ENCODE results near the gene LRRD1.
"Not testable (repeated sequence)": the region's sequence is repeated elsewhere in the genome, so short reads cannot be mapped to it uniquely, and the experiment has no call there.

LRRD1 gene

GRCh38 chr7:92141161-92141560 is 37.8 kb downstream of the LRRD1 start:
- DNase-seq (ENCODE audit: low read depth): no peak

- DNase-seq (ENCODE audit: low read depth): no peak
These were observed 41.4 kb downstream of the LRRD1 start for GRCh38 chr7:92137557-92137956.

DNA sequence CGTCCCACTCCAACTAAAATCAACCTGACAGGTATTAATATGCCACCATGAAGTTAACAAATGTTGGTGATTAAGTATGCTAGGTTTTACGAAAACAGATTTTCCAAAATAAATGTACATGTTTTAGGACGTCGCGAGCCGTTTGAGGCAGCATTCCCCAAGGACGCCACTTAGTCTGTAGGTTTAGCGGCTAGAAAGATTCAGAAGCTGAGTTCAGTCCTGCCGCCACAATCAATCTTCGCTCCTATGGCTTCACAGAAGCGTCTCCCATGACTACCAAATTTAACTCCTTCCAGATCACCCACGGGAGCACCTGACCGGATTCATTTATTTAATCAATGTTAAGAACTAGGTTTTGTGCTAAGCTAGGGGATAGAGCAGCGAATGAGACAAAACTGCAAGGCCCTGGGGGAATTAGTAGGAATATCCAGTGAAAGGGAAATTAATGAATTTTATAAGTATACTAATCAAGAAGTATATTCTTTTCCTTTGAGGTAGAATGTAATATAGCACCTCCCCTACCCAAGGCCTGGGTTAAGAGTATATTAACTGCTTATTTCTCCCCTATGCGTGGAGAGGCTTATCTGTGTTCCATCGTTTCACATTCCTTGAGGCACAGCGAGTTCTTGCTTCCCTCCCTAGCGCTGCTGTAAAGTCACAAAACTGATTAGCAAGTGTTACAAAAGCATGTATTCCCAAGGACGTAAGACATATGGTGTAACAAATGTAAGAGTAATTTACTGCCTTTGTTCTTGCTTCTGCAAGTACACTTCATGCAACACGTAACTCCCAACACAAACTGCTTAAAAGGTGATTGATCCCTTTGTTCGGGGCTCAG is 43.7 kb downstream of the LRRD1 start:
- no peak for DNase-seq (ENCODE audit: low read depth)

DNA sequence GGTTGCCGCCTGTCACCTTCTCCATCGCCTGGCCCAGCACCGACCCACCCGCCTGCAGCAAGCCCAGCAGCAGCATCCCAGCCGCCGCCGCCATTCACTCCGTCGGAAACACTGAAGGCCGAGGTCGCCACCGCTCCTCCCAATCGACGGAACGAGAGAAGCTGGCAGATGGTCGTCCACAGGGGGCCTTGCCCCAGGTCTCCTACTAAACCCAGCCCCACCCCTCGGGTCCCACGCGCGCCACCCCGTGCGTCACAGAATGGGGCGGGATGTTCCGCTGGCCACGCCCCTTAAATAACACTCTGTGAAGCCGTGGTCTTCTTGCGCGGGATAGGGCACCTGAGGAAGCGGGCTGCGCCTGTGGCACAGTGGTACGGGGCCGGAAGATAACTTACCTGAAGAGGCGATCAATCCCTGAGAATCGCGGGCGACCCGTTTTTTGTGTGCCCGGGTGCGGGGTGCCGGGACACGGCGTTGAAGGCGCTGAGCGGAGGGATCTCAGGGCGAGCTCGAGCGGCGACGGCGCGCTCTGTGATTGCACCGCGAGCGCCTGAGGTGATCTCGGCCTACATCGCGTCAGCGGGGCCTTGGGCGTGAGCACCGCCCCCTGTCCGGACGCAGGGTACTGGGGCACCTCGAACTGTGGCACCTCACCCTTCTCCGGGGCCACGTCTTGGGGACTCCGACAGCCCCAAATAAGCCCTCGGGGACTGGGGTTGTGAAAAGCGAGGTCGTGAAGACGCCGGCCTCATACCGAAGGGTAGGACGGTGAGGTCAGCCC is 44.5 kb downstream of the LRRD1 start, which contains the start of gene CYP51A1:
TSS of gene CYP51A1 (minus strand) at position 207 of the 781 bp plus-strand sequence. CDS start at position 94, 113 bp downstream.
- peak; percentile 87 for DNase-seq (ENCODE audit: low read depth)

GRCh38 chr7:92133737-92134270 is 45.1 kb downstream of the LRRD1 start:
- DNase-seq (ENCODE audit: low read depth): peak; percentile 43

DNA sequence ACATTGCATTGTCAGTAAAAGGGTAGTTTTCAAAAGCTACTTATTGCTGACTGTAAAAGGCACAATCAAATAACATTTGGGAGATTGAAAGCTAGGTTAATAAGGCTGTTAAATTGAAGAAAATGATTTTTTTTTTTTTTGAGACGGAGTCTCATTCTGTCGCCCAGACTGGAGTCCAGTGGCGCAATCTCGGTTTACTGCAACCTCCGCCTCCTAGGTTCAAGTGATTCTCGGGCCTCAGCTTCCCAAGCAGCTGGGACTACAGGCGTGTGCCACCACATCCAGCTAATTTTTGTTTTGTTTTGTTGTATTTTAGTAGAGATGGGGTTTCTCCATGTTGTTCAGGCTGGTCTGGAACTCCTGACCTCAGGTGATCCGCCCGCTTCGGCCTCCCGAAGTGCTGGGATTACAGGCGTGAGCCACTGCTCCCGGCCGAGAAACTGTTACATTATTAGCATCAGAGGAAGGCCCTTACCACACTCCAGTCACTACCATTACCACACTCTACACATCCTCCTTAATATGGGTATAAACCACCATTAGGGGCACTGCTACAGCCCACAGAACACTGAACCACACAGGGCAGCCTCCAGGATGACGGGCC is 45.7 kb downstream of the LRRD1 start:
- no peak for DNase-seq (ENCODE audit: low read depth)

DNA sequence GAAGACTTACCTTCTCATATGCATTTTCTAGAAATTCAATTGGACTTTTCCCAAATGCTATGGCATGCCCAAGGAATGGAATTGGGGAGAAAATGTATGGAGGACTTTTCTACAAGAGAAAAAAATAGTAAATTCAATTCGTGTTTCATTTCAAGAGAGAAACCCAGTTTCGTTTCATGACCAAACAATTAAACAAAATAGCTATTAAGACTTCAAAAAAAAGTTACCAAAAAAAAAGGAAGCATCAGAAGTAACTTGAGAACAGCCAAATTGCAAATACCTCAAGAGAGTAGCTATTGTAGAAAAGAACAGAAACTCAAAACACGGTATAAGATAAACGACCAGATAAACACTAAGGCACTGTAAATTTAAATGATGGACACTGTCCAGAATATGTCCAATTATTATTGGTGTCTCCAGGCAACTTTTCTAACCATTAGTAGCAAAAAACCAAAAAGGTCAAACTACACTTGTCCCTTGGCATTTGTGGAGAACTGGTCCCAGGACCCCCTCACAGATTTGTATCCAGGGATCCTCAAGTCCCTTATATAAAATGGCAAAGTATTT is 47.1 kb downstream of the LRRD1 start:
- no peak for DNase-seq (ENCODE audit: low read depth)

- no peak for DNase-seq (ENCODE audit: low read depth)
These were observed 47.8 kb downstream of the LRRD1 start for GRCh38 chr7:92131093-92131492.

GRCh38 chr7:92121681-92122080 is 57.3 kb downstream of the LRRD1 start:
- no peak for DNase-seq (ENCODE audit: low read depth)

GRCh38 chr7:92119213-92119759 is 59.7 kb downstream of the LRRD1 start:
- DNase-seq (ENCODE audit: low read depth): no peak

- no peak for DNase-seq (ENCODE audit: low read depth)
These were observed 62.0 kb downstream of the LRRD1 start for GRCh38 chr7:92116949-92117348.

DNA sequence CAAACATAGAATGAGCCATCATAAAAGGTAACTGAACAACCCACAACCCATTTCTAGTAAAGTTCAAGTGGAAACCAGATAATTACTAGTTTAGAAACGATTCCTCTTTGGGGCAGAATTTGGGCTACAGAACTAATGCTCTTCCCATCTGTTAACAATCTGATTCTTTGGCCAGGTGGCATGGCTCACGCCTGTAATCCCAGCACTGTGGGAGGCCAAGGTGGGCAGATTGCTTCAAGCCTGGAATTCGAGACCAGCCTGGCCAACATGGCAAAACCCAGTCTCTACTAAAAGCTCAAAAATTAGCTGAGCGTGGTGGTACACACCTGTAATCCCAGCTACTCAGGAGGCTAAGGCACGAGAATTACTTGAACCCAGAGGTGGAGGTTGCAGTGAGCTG is 63.1 kb downstream of the LRRD1 start:
- DNase-seq (ENCODE audit: low read depth): no peak

GRCh38 chr7:92110857-92111256 is 68.1 kb downstream of the LRRD1 start:
- DNase-seq (ENCODE audit: low read depth): no peak

GRCh38 chr7:92108821-92109220 is 70.1 kb downstream of the LRRD1 start:
- no peak for DNase-seq (ENCODE audit: low read depth)

DNA sequence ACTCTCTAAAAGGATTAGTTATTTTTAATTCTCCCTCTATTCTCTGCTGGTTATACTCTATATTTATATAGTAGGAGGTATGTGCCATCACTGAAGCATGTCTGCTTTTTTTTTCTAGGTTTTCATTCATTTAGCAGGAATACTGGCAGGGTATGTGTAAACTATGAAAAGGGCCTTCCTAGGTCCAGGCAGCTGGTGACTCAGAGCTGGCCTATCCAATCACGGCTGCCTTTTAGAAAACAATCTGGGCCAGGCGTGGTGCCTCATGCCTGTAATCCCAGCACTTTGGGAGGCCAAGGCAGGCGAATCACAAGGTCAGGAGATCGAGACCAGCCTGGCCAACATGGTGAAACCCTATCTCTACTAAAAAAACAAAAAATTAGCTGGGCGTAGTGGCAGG is 76.1 kb downstream of the LRRD1 start:
- DNase-seq (ENCODE audit: low read depth): not testable (repeated sequence)

DNA sequence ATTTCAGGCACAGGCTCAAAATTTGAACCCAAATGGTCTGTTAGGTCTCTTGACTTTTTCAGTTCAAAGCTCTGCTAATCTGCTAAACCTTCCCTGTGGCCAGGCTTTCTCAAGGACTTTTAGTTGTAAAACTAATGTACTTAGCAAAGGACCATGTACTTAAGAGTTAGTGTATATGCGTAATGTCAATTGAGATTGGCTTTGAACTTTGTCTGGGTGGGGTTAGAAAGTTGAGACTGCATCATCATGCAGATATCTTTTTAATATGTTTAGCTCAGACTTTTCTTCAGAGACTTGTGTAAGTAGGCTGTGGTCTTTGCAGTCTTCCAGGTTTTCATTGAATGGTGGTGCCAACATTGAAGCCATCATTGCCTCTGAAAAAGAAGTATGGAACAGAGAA is 78.4 kb downstream of the LRRD1 start:
- DNase-seq (ENCODE audit: low read depth): no peak

- no peak for DNase-seq (ENCODE audit: low read depth)
These were observed 83.6 kb downstream of the LRRD1 start for GRCh38 chr7:92095380-92095779.
